Measurements from ENCODE around the gene ESCO1. TPM values are rescaled to one million over a fixed set of nuclear protein-coding genes. Genes with fewer than 3 reads are reported as not detected.

Gene ESCO1
- total and polyA plus RNA-seq, 2 of the 13 experiments (the other 11 are each of a cell fraction or from before 2014, with no cell fraction given), result 6.3 to 19.4 TPM

GRCh38 chr18:21599585-21600525 lies 649 bp downstream of the ESCO1 start (continued):
- TF ChIP-seq ZHX1 (CRISPR knock-in tag; IDR thresholded peaks at IDR 0.05; ENCODE audit: low read depth), result no peak
- no peak for TF ChIP-seq RAD51 (IDR thresholded peaks at IDR 0.05; ENCODE audit: borderline replicate concordance)
- 0 out of 2 replicates have a peak, but pooled peaks have one; percentile 12 for TF ChIP-seq CREB3 (CRISPR knock-in tag; IDR thresholded peaks at IDR 0.05)
- peak; percentile 36; the same call in 1 of the 2 replicates for TF ChIP-seq ZNF629 (CRISPR knock-in tag; conservative IDR thresholded peaks at IDR 0.05)
- TF ChIP-seq ZNF33A (CRISPR knock-in tag; IDR thresholded peaks at IDR 0.05; ENCODE audit: borderline replicate concordance), result peak; percentile 88
- no peak for TF ChIP-seq ZNF281 (CRISPR knock-in tag; IDR thresholded peaks at IDR 0.05; ENCODE audit: borderline replicate concordance)
- no peak for TF ChIP-seq ZSCAN22 (CRISPR knock-in tag; IDR thresholded peaks at IDR 0.05)
- no peak for TF ChIP-seq SSRP1 (CRISPR knock-in tag; IDR thresholded peaks at IDR 0.05)
- TF ChIP-seq NR2C2 (CRISPR knock-in tag; IDR thresholded peaks at IDR 0.05; ENCODE audit: borderline replicate concordance), result peak; percentile 86
- TF ChIP-seq ZNF143 (CRISPR knock-in tag; IDR thresholded peaks at IDR 0.05), result no peak
- TF ChIP-seq SRY (CRISPR knock-in tag; IDR thresholded peaks at IDR 0.05), result peak; percentile 59
- TF ChIP-seq ZNF777 (CRISPR knock-in tag; IDR thresholded peaks at IDR 0.05), result no peak
- TF ChIP-seq ZNF557 (CRISPR knock-in tag; IDR thresholded peaks at IDR 0.05), result no peak
- no peak; the same call in 1 of the 2 replicates for TF ChIP-seq ZNF713 (CRISPR knock-in tag; IDR thresholded peaks at IDR 0.05)
- TF ChIP-seq THAP9 (CRISPR knock-in tag; IDR thresholded peaks at IDR 0.05; ENCODE audit: borderline replicate concordance), result peak; percentile 100
- TF ChIP-seq ZNF326 (CRISPR knock-in tag; IDR thresholded peaks at IDR 0.05; ENCODE audit: borderline replicate concordance), result no peak
- no peak for TF ChIP-seq CEBPB (IDR thresholded peaks at IDR 0.05; ENCODE audit: borderline replicate concordance, low read depth, low read length)
- TF ChIP-seq ARNT (IDR thresholded peaks at IDR 0.05), result no peak
- TF ChIP-seq ZNF17 (CRISPR knock-in tag; IDR thresholded peaks at IDR 0.05), result 0 out of 2 replicates have a peak, but pooled peaks have one; percentile 33
- TF ChIP-seq MTF1 (CRISPR knock-in tag; IDR thresholded peaks at IDR 0.05), result 0 out of 2 replicates have a peak, but pooled peaks have one; percentile 47
- no peak; the same call in 1 of the 2 replicates for TF ChIP-seq KLF9 (CRISPR knock-in tag; IDR thresholded peaks at IDR 0.05; ENCODE audit: low read depth)
